ENCODE data around the gene CCDC30. TPM values are rescaled to one million over a fixed set of nuclear protein-coding genes. Genes with fewer than 3 reads are reported as not detected.

The CCDC30 gene
- total and polyA plus RNA-seq, 2 experiments from 2014 or later: 0.65 to 1.6 TPM

GRCh38 chr1:42531043-42531442 is 68.0 kb downstream of the CCDC30 start:
- Histone ChIP-seq H2AFZ (no peak overlapping the region), H3F3A (ENCODE audit: insufficient read depth) (peaks cover 9% of the 10 kb centered on the region; the same call in 1 of the 2 replicates), H3K27ac (no peak overlapping the region), H3K9me3 (ENCODE audit: low read depth) (no peaks in the 10 kb centered on the region), H4K20me1 (ENCODE audit: insufficient read depth) (no peaks in the 10 kb centered on the region), H3K4me3 (no peak overlapping the region), H3K4me2 (ENCODE audit: unreplicated experiment) (no peak overlapping the region), H3K9me2 (ENCODE audit: insufficient read depth) (0 out of 2 replicates have a peak, but pooled peaks cover 3% of the 10 kb centered on the region), H3K36me3 (ENCODE audit: low read depth) (no peaks in the 10 kb centered on the region), H3K4me1 (ENCODE audit: insufficient read depth) (peaks cover 5% of the 10 kb centered on the region; the same call in 1 of the 2 replicates), H3K79me2 (ENCODE audit: insufficient read depth) (no peaks in the 10 kb centered on the region), H3K27me3 (replicated peaks; ENCODE audit: insufficient read depth) (no peaks in the 10 kb centered on the region), H3K9ac (no peak overlapping the region)
- no peak for DNase-seq
- in situ Hi-C loops (cut with MboI): no loop called here
- 70% methylated on average over 2 of the region's 2 CpGs for WGBS, 2 experiments (ENCODE audit: low coverage in 1 of 2, low lambda C conversion rate in 2 of 2, missing lambda C conversion rate in 2 of 2)
- no peak for TF ChIP-seq EZH2phosphoT487 (IDR thresholded peaks at IDR 0.05; ENCODE audit: insufficient read depth, low read depth)
- TF ChIP-seq EZH2 (IDR thresholded peaks at IDR 0.05; ENCODE audit: insufficient read depth, poor library complexity, severe bottlenecking): no peak

GRCh38 chr1:42533101-42533863 is 70.2 kb downstream of the CCDC30 start:
- no peak for TF ChIP-seq EZH2 (IDR thresholded peaks at IDR 0.05; ENCODE audit: insufficient read depth, poor library complexity, severe bottlenecking)
- TF ChIP-seq EZH2phosphoT487 (IDR thresholded peaks at IDR 0.05; ENCODE audit: insufficient read depth, low read depth): no peak
- in situ Hi-C loops (cut with MboI): no loop called here
- WGBS, 2 experiments (ENCODE audit: low coverage in 1 of 2, low lambda C conversion rate in 2 of 2, missing lambda C conversion rate in 2 of 2): 77 to 81% methylated on average over 6 of the region's 6 CpGs

GRCh38 chr1:42541104-42541503 is 78.0 kb downstream of the CCDC30 start:
- no peak overlapping the region for H3K4me2 ChIP-seq (ENCODE audit: unreplicated experiment)
- no peak for TF ChIP-seq EZH2 (IDR thresholded peaks at IDR 0.05; ENCODE audit: insufficient read depth, poor library complexity, severe bottlenecking)
- TF ChIP-seq EZH2phosphoT487 (IDR thresholded peaks at IDR 0.05; ENCODE audit: insufficient read depth, low read depth): no peak
- H3K79me2 ChIP-seq (ENCODE audit: insufficient read depth): no peaks in the 10 kb centered on the region
- H3F3A ChIP-seq (ENCODE audit: insufficient read depth): no peaks in the 10 kb centered on the region
- H3K9me2 ChIP-seq (ENCODE audit: insufficient read depth): no peaks in the 10 kb centered on the region
- no peak overlapping the region for H3K27ac ChIP-seq
- H3K27me3 ChIP-seq (replicated peaks; ENCODE audit: insufficient read depth): no peaks in the 10 kb centered on the region
- no peaks in the 10 kb centered on the region for H3K4me1 ChIP-seq (ENCODE audit: insufficient read depth)
- no peak overlapping the region for H3K4me3 ChIP-seq
- DNase-seq: no peak
- no peak overlapping the region for H2AFZ ChIP-seq
- no peaks in the 10 kb centered on the region for H4K20me1 ChIP-seq (ENCODE audit: insufficient read depth)
- H3K36me3 ChIP-seq (ENCODE audit: low read depth): no peaks in the 10 kb centered on the region
- H3K9ac ChIP-seq: no peak overlapping the region
- H3K9me3 ChIP-seq (ENCODE audit: low read depth): no peaks in the 10 kb centered on the region
- in situ Hi-C loops (cut with MboI): no loop called here
- WGBS, 2 experiments (ENCODE audit: low coverage in 1 of 2, low lambda C conversion rate in 2 of 2, missing lambda C conversion rate in 2 of 2): 13 to 36% methylated on average over 1 of the region's 1 CpG

More at GRCh38 chr1:42533101-42533863, 70.2 kb downstream of the CCDC30 start:
- Histone ChIP-seq H3K4me1 (ENCODE audit: insufficient read depth) (peaks cover 5% of the 10 kb centered on the region; the same call in 1 of the 2 replicates), H3K9ac (no peak overlapping the region), H3F3A (ENCODE audit: insufficient read depth) (peaks cover 9% of the 10 kb centered on the region; the same call in 1 of the 2 replicates), H3K36me3 (ENCODE audit: low read depth) (no peaks in the 10 kb centered on the region), H3K4me3 (no peak overlapping the region), H3K27me3 (replicated peaks; ENCODE audit: insufficient read depth) (no peaks in the 10 kb centered on the region), H3K79me2 (ENCODE audit: insufficient read depth) (no peaks in the 10 kb centered on the region), H3K9me2 (ENCODE audit: insufficient read depth) (0 out of 2 replicates have a peak, but pooled peaks cover 3% of the 10 kb centered on the region), H3K9me3 (ENCODE audit: low read depth) (no peaks in the 10 kb centered on the region), H2AFZ (no peak overlapping the region), H4K20me1 (ENCODE audit: insufficient read depth) (no peaks in the 10 kb centered on the region), H3K4me2 (ENCODE audit: unreplicated experiment) (no peak overlapping the region), H3K27ac (no peak overlapping the region)
- no peak for DNase-seq

GRCh38 chr1:42551180-42551579 is 88.1 kb downstream of the CCDC30 start:
- no peak overlapping the region for H3K4me3 ChIP-seq
- H2AFZ ChIP-seq: no peak overlapping the region
- no peaks in the 10 kb centered on the region for H3K9me2 ChIP-seq (ENCODE audit: insufficient read depth)
- no peaks in the 10 kb centered on the region for H3K9me3 ChIP-seq (ENCODE audit: low read depth)
- no peak for TF ChIP-seq EZH2phosphoT487 (IDR thresholded peaks at IDR 0.05; ENCODE audit: insufficient read depth, low read depth)
- TF ChIP-seq EZH2 (IDR thresholded peaks at IDR 0.05; ENCODE audit: insufficient read depth, poor library complexity, severe bottlenecking): no peak
- DNase-seq: no peak
- no peak overlapping the region for H3K9ac ChIP-seq
- no peaks in the 10 kb centered on the region for H3K27me3 ChIP-seq (replicated peaks; ENCODE audit: insufficient read depth)
- no peaks in the 10 kb centered on the region for H3K4me1 ChIP-seq (ENCODE audit: insufficient read depth)
- H3K4me2 ChIP-seq (ENCODE audit: unreplicated experiment): no peak overlapping the region
- WGBS, 2 experiments (ENCODE audit: low coverage in 1 of 2, low lambda C conversion rate in 2 of 2, missing lambda C conversion rate in 2 of 2): 84 to 86% methylated on average over 3 of the region's 3 CpGs
- no peaks in the 10 kb centered on the region for H4K20me1 ChIP-seq (ENCODE audit: insufficient read depth)
- no peaks in the 10 kb centered on the region for H3F3A ChIP-seq (ENCODE audit: insufficient read depth)
- H3K36me3 ChIP-seq (ENCODE audit: low read depth): no peaks in the 10 kb centered on the region
- in situ Hi-C loops (cut with MboI): no loop called here
- no peak overlapping the region for H3K27ac ChIP-seq
- no peaks in the 10 kb centered on the region for H3K79me2 ChIP-seq (ENCODE audit: insufficient read depth)
